Measurements from ENCODE around the gene TIE1.

The TIE1 gene

GRCh38 chr1:43274125-43274803 is 26.5 kb upstream of the TIE1 start:
- peak; percentile 50 for DNase-seq

GRCh38 chr1:43274804-43275180 is 26.0 kb upstream of the TIE1 start:
- DNase-seq: no peak

GRCh38 chr1:43275826-43276620 is 24.8 kb upstream of the TIE1 start:
- DNase-seq: no peak

- no peak for DNase-seq
These were observed 24.1 kb upstream of the TIE1 start for GRCh38 chr1:43276673-43277072.

- DNase-seq: no peak
These were observed 23.5 kb upstream of the TIE1 start for GRCh38 chr1:43277116-43277876.

- DNase-seq: no peak
These were observed 21.6 kb upstream of the TIE1 start for GRCh38 chr1:43279161-43279560.

- DNase-seq: no peak
These were observed 21.1 kb upstream of the TIE1 start for GRCh38 chr1:43279666-43280065.

GRCh38 chr1:43280692-43281091 is 20.1 kb upstream of the TIE1 start:
- no peak for DNase-seq

- DNase-seq: no peak
These were observed 18.3 kb upstream of the TIE1 start for GRCh38 chr1:43282220-43283195.

- DNase-seq: no peak
These were observed 16.7 kb upstream of the TIE1 start for GRCh38 chr1:43284065-43284464.

GRCh38 chr1:43284546-43285110 is 16.2 kb upstream of the TIE1 start:
- no peak for DNase-seq

- DNase-seq: no peak
These were observed 15.4 kb upstream of the TIE1 start, which contains the start of gene C1orf210 for GRCh38 chr1:43285269-43285990. TSS of gene C1orf210 (minus strand) at chr1:43285581. CDS start at chr1:43283270, 2,311 bp downstream.

GRCh38 chr1:43286115-43286514 is 14.7 kb upstream of the TIE1 start:
- no peak for DNase-seq

- DNase-seq: no peak
These were observed 14.2 kb upstream of the TIE1 start for GRCh38 chr1:43286533-43286932.

GRCh38 chr1:43288058-43288784 is 12.6 kb upstream of the TIE1 start:
- no peak for DNase-seq

- no peak for DNase-seq
These were observed 11.7 kb upstream of the TIE1 start for GRCh38 chr1:43288785-43289706.

GRCh38 chr1:43292216-43292615 is 8.6 kb upstream of the TIE1 start:
- DNase-seq: no peak

- DNase-seq: no peak
These were observed 8.1 kb upstream of the TIE1 start for GRCh38 chr1:43292679-43293078.

- DNase-seq: no peak
These were observed 7.6 kb upstream of the TIE1 start for GRCh38 chr1:43293176-43293575.
